Epithelial cell of prostate (primary cell): ENCODE results near the gene KRT78.

Source experiments
- DNase-seq: peaks from one replicate; pipeline ENCODE4 v3.0.0-alpha.2; 2011; ENCODE audit warnings: low read depth, low spot score
- H3K27ac ChIP-seq: fragments of 450-650 bp; 2 replicates; pipeline ENCODE4 v1.5.1; 2017; ENCODE audit warnings: mild to moderate bottlenecking

KRT78 gene

GRCh38 chr12:52814710-52815155 lies 34.1 kb downstream of the KRT78 start:
- no peak for DNase-seq
- H3K27ac ChIP-seq: no peak overlapping the region

- no peak within 1 kb of the TSS for H3K27ac ChIP-seq
- no peak for DNase-seq
These were observed 34.7 kb downstream of the KRT78 start, which contains the start of gene KRT4 for GRCh38 chr12:52813885-52814709. Gene KRT4 (minus strand): TSS chr12:52814116. CDS start chr12:52814058, 58 bp downstream.

GRCh38 chr12:52813203-52813819 lies 35.5 kb downstream of the KRT78 start:
- no peak overlapping the region for H3K27ac ChIP-seq
- DNase-seq: no peak

- H3K27ac ChIP-seq: no peak overlapping the region
- no peak for DNase-seq
These were observed 36.0 kb downstream of the KRT78 start for GRCh38 chr12:52812749-52813148.

- H3K27ac ChIP-seq: no peak overlapping the region
- no peak for DNase-seq
These were observed 36.8 kb downstream of the KRT78 start for GRCh38 chr12:52812073-52812400.

- H3K27ac ChIP-seq: no peak overlapping the region
- DNase-seq: no peak
These were observed 37.4 kb downstream of the KRT78 start for GRCh38 chr12:52811191-52812072.

- DNase-seq: no peak
- no peak overlapping the region for H3K27ac ChIP-seq
These were observed 38.2 kb downstream of the KRT78 start for GRCh38 chr12:52810554-52810953.

GRCh38 chr12:52809166-52809565 lies 39.6 kb downstream of the KRT78 start:
- DNase-seq: no peak
- no peak overlapping the region for H3K27ac ChIP-seq

GRCh38 chr12:52808573-52809160 lies 40.1 kb downstream of the KRT78 start:
- no peak for DNase-seq
- H3K27ac ChIP-seq: no peak overlapping the region

- DNase-seq: no peak
- no peak overlapping the region for H3K27ac ChIP-seq
These were observed 41.0 kb downstream of the KRT78 start for GRCh38 chr12:52807544-52808470.

- DNase-seq: no peak
- H3K27ac ChIP-seq: no peak overlapping the region
These were observed 41.8 kb downstream of the KRT78 start for GRCh38 chr12:52806821-52807543.

- DNase-seq: no peak
- no peak overlapping the region for H3K27ac ChIP-seq
These were observed 42.5 kb downstream of the KRT78 start for GRCh38 chr12:52806169-52806811.

GRCh38 chr12:52805739-52806138 lies 43.1 kb downstream of the KRT78 start:
- no peak for DNase-seq
- H3K27ac ChIP-seq: no peak overlapping the region

GRCh38 chr12:52805000-52805399 lies 43.8 kb downstream of the KRT78 start:
- H3K27ac ChIP-seq: no peak overlapping the region
- no peak for DNase-seq

- no peak overlapping the region for H3K27ac ChIP-seq
- no peak for DNase-seq
These were observed 46.4 kb downstream of the KRT78 start for GRCh38 chr12:52802442-52802841.

- DNase-seq: no peak
- no peak overlapping the region for H3K27ac ChIP-seq
These were observed 47.0 kb downstream of the KRT78 start for GRCh38 chr12:52801773-52802172.

- H3K27ac ChIP-seq: peak overlapping the region; percentile 16
- no peak for DNase-seq
These were observed 48.4 kb downstream of the KRT78 start for GRCh38 chr12:52800259-52800917.
